ENCODE measurements around the gene FGFBP2.

GRCh38 chr4:15958562-15958961 is 4.4 kb downstream of the FGFBP2 start:
- TF ChIP-seq, protein P1, sequence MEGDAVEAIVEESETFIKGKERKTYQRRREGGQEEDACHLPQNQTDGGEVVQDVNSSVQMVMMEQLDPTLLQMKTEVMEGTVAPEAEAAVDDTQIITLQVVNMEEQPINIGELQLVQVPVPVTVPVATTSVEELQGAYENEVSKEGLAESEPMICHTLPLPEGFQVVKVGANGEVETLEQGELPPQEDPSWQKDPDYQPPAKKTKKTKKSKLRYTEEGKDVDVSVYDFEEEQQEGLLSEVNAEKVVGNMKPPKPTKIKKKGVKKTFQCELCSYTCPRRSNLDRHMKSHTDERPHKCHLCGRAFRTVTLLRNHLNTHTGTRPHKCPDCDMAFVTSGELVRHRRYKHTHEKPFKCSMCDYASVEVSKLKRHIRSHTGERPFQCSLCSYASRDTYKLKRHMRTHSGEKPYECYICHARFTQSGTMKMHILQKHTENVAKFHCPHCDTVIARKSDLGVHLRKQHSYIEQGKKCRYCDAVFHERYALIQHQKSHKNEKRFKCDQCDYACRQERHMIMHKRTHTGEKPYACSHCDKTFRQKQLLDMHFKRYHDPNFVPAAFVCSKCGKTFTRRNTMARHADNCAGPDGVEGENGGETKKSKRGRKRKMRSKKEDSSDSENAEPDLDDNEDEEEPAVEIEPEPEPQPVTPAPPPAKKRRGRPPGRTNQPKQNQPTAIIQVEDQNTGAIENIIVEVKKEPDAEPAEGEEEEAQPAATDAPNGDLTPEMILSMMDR (IDR thresholded peaks at IDR 0.05; ENCODE audit: poor library complexity), result no peak
- TF ChIP-seq EZH2phosphoT487 (IDR thresholded peaks at IDR 0.05; ENCODE audit: low read depth, severe bottlenecking, unreplicated experiment) (no peak), EZH2 (IDR thresholded peaks at IDR 0.05; ENCODE audit: borderline replicate concordance) (no peak)

Data from hepatocyte (in vitro differentiated cells).